Esophagus squamous epithelium (tissue), 5 donors: ENCODE results near the gene RPTOR. TPM values are rescaled to one million over a fixed set of nuclear protein-coding genes. Genes with fewer than 3 reads are reported as not detected.

Source experiments
- DNase-seq: peaks from one replicate; lab custom pipeline; 2025; lab: John Stamatoyannopoulos, UW
- H3K27ac ChIP-seq, 4 donors: fragments of 200-600 bp; sonication (generic); one replicate each; pipeline ENCODE4 v1.5.1; 2016 to 2019; ENCODE audit warnings: mild to moderate bottlenecking in 1 of 4
- H3K27me3 ChIP-seq, 4 donors: fragments of 200-600 bp; sonication (generic); 1 replicate in 3 of 4; 2 replicates in 1 of 4; pipeline versions ENCODE4 v1.5.1 to v1.6.0; 2017 to 2021; ENCODE audit warnings: antibody characterized with exemption in 1 of 4
- H3K36me3 ChIP-seq, 3 donors: fragments of 200-600 bp; sonication (generic); one replicate each; pipeline ENCODE4 v1.5.1; 2016 to 2019
- H3K4me1 ChIP-seq, 3 donors: fragments of 200-600 bp; sonication (generic); one replicate each; pipeline ENCODE4 v1.5.1; 2017 to 2019
- H3K4me3 ChIP-seq, 4 donors: fragments of 200-600 bp; sonication (generic); 1 replicate in 3 of 4; 2 replicates in 1 of 4; pipeline ENCODE4 v1.5.1; 2016 to 2019; ENCODE audit warnings: mild to moderate bottlenecking in 2 of 4, moderate library complexity in 1 of 4
- H3K9me3 ChIP-seq, 3 donors: fragments of 200-600 bp; sonication (generic); one replicate each; pipeline ENCODE4 v1.5.1; 2016 to 2019
- POLR2A ChIP-seq, 4 donors: fragments of 450-650 bp; IDR thresholded peaks; one replicate each; pipeline ENCODE4 v1.6.1; 2017; ENCODE audit warnings: antibody characterized with exemption in 4 of 4, mild to moderate bottlenecking in 4 of 4, moderate library complexity in 3 of 4
- WGBS, 2 donors: methylation state at CpG; one replicate each; pipeline ENCODE4 v1.1.5; 2018; 5-methylcytosine and 5-hydroxymethylcytosine counted together
- intact Hi-C: fragments of 100-400 bp; cut with DNase I; formaldehyde crosslinking; loops from one replicate; pipeline ENCODE4 v1.15.0; 2022
- total RNA-seq, 4 donors: library from RNA; depleted of rRNA; stranded (reverse); fragments of >200 nt; gene quantifications; one replicate each; pipeline ENCODE4 v1.1.0, GENCODE V29; 2016
- TF ChIP-seq, protein P1 (sequence below), 6 experiments: fragments of 450-650 bp in 4 of 6; fragments of 200-600 bp in 2 of 6; sonication (generic) in 2 of 6; IDR thresholded peaks; one replicate each; pipeline ENCODE4 v1.5.1; 2016 to 2019; ENCODE audit warnings: antibody characterized with exemption in 6 of 6, mild to moderate bottlenecking in 4 of 6, moderate library complexity in 4 of 6
- donor health status: DM: yes; HTN: yes; CAD: no.

The RPTOR gene
- total RNA-seq, 4 donors from 2014 or later = 11.7 to 27.8 (median 22.8) TPM

DNA sequence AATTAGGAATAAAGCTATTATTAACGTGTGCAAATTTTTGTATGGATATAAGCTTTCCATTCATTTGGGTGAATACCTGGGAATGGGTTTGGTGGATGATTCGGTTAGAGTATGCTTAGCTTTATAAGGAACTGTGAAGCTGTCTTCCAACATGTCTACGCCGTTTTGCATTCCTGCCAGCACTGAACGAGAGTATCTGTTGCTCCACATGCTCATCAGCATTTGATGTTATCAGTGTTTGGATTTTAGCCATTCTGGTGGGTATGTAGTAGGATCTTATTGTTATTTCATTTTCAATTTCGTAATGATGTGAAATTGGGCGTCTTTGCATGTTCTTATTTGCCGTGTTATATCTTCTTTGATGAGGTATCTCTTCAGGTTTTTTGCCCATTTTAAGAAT, 168.0 kb downstream of the RPTOR start:
- intact Hi-C loops = no loop called here
- no peaks in the 10 kb centered on the region for H3K4me1 ChIP-seq
- DNase-seq = no peak
- TF ChIP-seq POLR2A (IDR thresholded peaks at IDR 0.05) = no peak
- TF ChIP-seq, protein P1, sequence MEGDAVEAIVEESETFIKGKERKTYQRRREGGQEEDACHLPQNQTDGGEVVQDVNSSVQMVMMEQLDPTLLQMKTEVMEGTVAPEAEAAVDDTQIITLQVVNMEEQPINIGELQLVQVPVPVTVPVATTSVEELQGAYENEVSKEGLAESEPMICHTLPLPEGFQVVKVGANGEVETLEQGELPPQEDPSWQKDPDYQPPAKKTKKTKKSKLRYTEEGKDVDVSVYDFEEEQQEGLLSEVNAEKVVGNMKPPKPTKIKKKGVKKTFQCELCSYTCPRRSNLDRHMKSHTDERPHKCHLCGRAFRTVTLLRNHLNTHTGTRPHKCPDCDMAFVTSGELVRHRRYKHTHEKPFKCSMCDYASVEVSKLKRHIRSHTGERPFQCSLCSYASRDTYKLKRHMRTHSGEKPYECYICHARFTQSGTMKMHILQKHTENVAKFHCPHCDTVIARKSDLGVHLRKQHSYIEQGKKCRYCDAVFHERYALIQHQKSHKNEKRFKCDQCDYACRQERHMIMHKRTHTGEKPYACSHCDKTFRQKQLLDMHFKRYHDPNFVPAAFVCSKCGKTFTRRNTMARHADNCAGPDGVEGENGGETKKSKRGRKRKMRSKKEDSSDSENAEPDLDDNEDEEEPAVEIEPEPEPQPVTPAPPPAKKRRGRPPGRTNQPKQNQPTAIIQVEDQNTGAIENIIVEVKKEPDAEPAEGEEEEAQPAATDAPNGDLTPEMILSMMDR (IDR thresholded peaks at IDR 0.05) = no peak
- no peaks in the 10 kb centered on the region for H3K27me3 ChIP-seq
- H3K36me3 ChIP-seq = peaks cover 0 to 26% (median 0%) of the 10 kb centered on the region in 3 donors
- H3K27ac ChIP-seq = no peak overlapping the region
- WGBS, 2 donors = 81 to 89% methylated on average over 8 of the region's 8 CpGs
- H3K4me3 ChIP-seq = no peak overlapping the region
- no peaks in the 10 kb centered on the region for H3K9me3 ChIP-seq

DNA sequence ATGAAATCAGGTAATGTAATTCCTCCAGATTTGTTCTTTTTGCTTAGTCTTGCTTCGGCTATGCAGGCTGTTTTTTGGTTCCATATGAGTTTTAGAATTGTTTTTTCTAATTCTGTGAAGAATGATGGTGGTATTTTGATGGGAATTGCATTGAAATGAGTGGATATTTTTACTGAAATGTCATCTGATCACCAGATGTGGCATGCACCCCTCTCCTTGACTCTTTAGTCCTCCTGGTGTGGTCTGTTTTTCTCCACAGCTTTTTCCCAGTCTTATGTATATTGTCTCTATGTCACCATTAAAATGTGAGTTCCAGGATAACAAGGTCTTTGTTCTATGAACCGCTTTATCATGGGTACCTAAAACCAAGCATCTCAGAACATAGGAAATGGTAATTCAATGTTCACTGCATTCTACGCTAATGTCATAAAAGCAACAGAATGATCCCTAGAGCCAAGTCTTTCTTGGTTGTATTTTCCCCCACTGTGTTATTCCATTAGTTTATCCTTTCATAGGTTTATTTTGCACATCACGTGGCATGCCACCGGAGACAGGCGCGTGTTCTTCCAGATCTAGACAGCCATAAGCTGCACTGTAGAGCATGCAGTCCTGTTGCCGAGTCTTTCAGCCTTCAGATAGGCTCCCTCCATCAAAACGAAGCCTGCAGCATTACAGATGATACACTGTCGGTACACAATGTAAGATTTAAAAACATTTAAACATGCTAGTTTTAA, 172.5 kb downstream of the RPTOR start:
- intact Hi-C loops = no loop called here
- TF ChIP-seq POLR2A (IDR thresholded peaks at IDR 0.05) = no peak
- TF ChIP-seq, protein P1 (IDR thresholded peaks at IDR 0.05) = no peak
- Histone ChIP-seq H3K27ac (no peak overlapping the region), H3K4me3 (no peak overlapping the region), H3K36me3 (no peaks in the 10 kb centered on the region), H3K27me3 (no peaks in the 10 kb centered on the region), H3K9me3 (no peaks in the 10 kb centered on the region), H3K4me1 (peaks cover 0 to 13% (median 0%) of the 10 kb centered on the region in 3 donors)
- 92 to 95% methylated on average over 10 of the region's 10 CpGs for WGBS, 2 donors
- DNase-seq = no peak

DNA sequence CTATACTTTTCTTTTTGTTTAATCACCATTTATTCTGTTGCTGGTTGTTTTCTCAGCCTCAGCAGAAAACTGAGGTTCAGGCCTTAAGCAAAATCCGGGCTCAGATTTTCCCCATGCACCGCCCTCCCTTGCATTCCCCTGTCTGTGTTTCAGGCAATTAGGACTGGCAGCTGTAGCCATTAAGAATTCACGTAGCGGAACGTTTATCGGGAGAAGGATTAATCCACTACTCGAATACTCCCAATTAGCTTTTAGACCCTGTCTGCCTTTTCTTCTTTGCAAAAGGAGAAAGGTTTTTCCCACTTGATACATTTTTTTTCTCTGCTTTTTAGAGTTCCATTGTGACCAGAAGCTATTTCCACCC, 173.1 kb downstream of the RPTOR start:
- Histone ChIP-seq H3K27me3 (no peaks in the 10 kb centered on the region), H3K27ac (no peak overlapping the region), H3K9me3 (no peaks in the 10 kb centered on the region), H3K36me3 (no peaks in the 10 kb centered on the region), H3K4me3 (no peak overlapping the region), H3K4me1 (peaks cover 0 to 13% (median 0%) of the 10 kb centered on the region in 3 donors)
- no peak for TF ChIP-seq POLR2A (IDR thresholded peaks at IDR 0.05)
- TF ChIP-seq, protein P1 (IDR thresholded peaks at IDR 0.05) = no peak
- 93 to 97% methylated on average over 7 of the region's 7 CpGs for WGBS, 2 donors
- no peak for DNase-seq
- intact Hi-C loops = no loop called here

DNA sequence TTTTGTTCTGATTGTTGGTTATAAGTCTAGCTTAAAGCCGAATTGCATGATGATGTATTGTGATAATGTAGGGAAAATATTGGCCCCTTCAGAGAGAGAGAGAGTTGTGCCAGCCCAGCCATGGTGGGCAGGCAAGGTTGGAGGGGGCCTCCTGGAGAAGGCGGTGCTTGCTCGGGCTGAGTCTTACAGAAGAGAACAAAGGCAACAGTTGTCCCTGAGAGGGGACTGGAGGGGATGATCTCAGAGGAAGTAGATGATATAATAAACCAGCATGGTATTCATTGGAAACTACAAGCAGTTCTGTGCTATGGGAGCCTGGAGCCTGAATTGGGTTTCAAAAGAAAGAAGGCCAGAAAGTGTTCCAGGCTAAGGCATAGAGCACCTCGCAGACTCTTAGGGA, 173.8 kb downstream of the RPTOR start:
- Histone ChIP-seq H3K36me3 (no peaks in the 10 kb centered on the region), H3K27me3 (no peaks in the 10 kb centered on the region), H3K27ac (no peak overlapping the region), H3K4me1 (peaks cover 0 to 13% (median 0%) of the 10 kb centered on the region in 3 donors), H3K9me3 (no peaks in the 10 kb centered on the region), H3K4me3 (no peak overlapping the region)
- intact Hi-C loops = no loop called here
- WGBS, 2 donors = 87 to 93% methylated on average over 4 of the region's 4 CpGs
- DNase-seq = no peak
- TF ChIP-seq, protein P1 (IDR thresholded peaks at IDR 0.05) = no peak
- no peak for TF ChIP-seq POLR2A (IDR thresholded peaks at IDR 0.05)

DNA sequence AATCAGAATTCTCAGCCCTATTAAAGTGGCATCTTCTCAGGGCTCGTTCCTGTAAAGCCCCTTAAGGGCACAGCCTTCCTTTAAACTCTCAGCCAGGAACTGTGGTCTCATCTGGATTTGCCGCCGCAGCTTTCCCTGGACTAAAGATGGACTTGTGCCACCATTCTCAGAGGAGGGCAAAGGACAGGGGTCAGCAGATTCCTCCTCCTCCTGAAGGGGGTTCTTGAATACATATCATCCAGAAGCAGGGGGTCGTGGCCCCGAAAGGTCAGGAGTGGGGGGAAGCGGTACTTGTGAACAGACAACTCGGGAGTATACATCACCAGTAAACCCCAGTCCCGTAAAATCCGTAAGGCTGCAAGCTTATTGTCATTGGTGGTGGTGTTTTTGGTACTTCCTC, 174.8 kb downstream of the RPTOR start:
- Histone ChIP-seq H3K4me3 (no peak overlapping the region), H3K27me3 (no peaks in the 10 kb centered on the region), H3K9me3 (no peaks in the 10 kb centered on the region), H3K4me1 (peaks cover 0 to 14% (median 0%) of the 10 kb centered on the region in 3 donors), H3K27ac (no peak overlapping the region), H3K36me3 (no peaks in the 10 kb centered on the region)
- DNase-seq = no peak
- WGBS, 2 donors = 79 to 92% methylated on average over 7 to 9 of the region's 9 CpGs
- TF ChIP-seq POLR2A (IDR thresholded peaks at IDR 0.05) = no peak
- TF ChIP-seq, protein P1 (IDR thresholded peaks at IDR 0.05) = no peak
- intact Hi-C loops = no loop called here
